GM23338 (cell line): ENCODE results near the gene LAMC2. TPM values are rescaled to one million over a fixed set of nuclear protein-coding genes. Genes with fewer than 3 reads are reported as not detected.

Experiments
- ATAC-seq: fragments of 200-7000 bp; cut with Tn5 transposase; 3 replicates; pipeline ENCODE4 v1.9.1; 2020
- DNase-seq: peaks from one replicate; pipeline ENCODE4 v3.0.0-alpha.2; 2015; ENCODE audit warnings: low spot score
- H2AFZ ChIP-seq: fragments of 200-600 bp; sonication (generic); 2 replicates; pipeline ENCODE4 v1.8.0; 2016; ENCODE audit warnings: antibody characterized with exemption, mild to moderate bottlenecking, moderate library complexity
- H3F3A ChIP-seq: fragments of 200-600 bp; sonication (generic); replicated peaks from 2 replicates; pipeline ENCODE4 v1.8.0; 2017; ENCODE audit warnings: antibody characterized with exemption, mixed run types, low read depth
- H3K27ac ChIP-seq: fragments of 200-600 bp; sonication (generic); 2 replicates; pipeline ENCODE4 v1.6.1; 2016; ENCODE audit warnings: low read depth
- H3K27me3 ChIP-seq: fragments of 200-600 bp; sonication (generic); 2 replicates; pipeline ENCODE4 v1.8.0; 2016; ENCODE audit warnings: mild to moderate bottlenecking, mixed run types, moderate library complexity; ENCODE audit not compliant: insufficient read depth
- H3K36me3 ChIP-seq: fragments of 200-600 bp; sonication (generic); 2 replicates; pipeline ENCODE4 v1.8.0; 2016; ENCODE audit warnings: mild to moderate bottlenecking; ENCODE audit not compliant: insufficient read depth
- H3K4me1 ChIP-seq: fragments of 200-600 bp; sonication (generic); 2 replicates; pipeline ENCODE4 v1.8.0; 2016; ENCODE audit warnings: mild to moderate bottlenecking, moderate library complexity; ENCODE audit not compliant: insufficient read depth
- H3K4me2 ChIP-seq: fragments of 200-600 bp; sonication (generic); 2 replicates; pipeline ENCODE4 v1.7.1; 2017; ENCODE audit warnings: mixed run types
- H3K4me3 ChIP-seq: fragments of 200-600 bp; sonication (generic); 2 replicates; pipeline ENCODE4 v1.6.1; 2016; ENCODE audit warnings: mixed run types
- H3K79me2 ChIP-seq: fragments of 200-600 bp; sonication (generic); replicated peaks from 2 replicates; pipeline ENCODE4 v1.8.0; 2017; ENCODE audit warnings: mild to moderate bottlenecking; ENCODE audit not compliant: insufficient read depth
- H3K9me2 ChIP-seq: fragments of 200-600 bp; sonication (generic); 2 replicates; pipeline ENCODE4 v1.8.0; 2017; ENCODE audit not compliant: insufficient read depth
- H4K20me1 ChIP-seq: fragments of 200-600 bp; sonication (generic); replicated peaks from 2 replicates; pipeline ENCODE4 v1.8.0; 2017; ENCODE audit warnings: mild to moderate bottlenecking; ENCODE audit not compliant: insufficient read depth
- H3K27ac Mint-ChIP-seq: 2 replicates; pipeline ENCODE4 v1.8.0; 2020; ENCODE audit warnings: inconsistent platforms, mild to moderate bottlenecking, moderate library complexity, mixed read lengths
- H3K27me3 Mint-ChIP-seq: 3 replicates; pipeline ENCODE4 v1.8.0; 2022; ENCODE audit warnings: low read depth, mild to moderate bottlenecking, moderate library complexity, mixed read lengths, inconsistent platforms; ENCODE audit not compliant: insufficient read depth, poor library complexity
- H3K36me3 Mint-ChIP-seq: 3 replicates; pipeline ENCODE4 v1.8.0; 2021; ENCODE audit warnings: low read depth, mild to moderate bottlenecking, inconsistent platforms, moderate library complexity, mixed read lengths
- H3K4me1 Mint-ChIP-seq: 3 replicates; pipeline ENCODE4 v1.8.0; 2020; ENCODE audit warnings: mild to moderate bottlenecking, inconsistent platforms, mixed read lengths
- H3K4me3 Mint-ChIP-seq: 3 replicates; pipeline ENCODE4 v1.8.0; 2021; ENCODE audit warnings: moderate library complexity, mild to moderate bottlenecking, inconsistent platforms, mixed read lengths
- H3K9me3 Mint-ChIP-seq: 3 replicates; pipeline ENCODE4 v1.8.0; 2020; ENCODE audit warnings: moderate library complexity, mild to moderate bottlenecking, inconsistent platforms, mixed read lengths
- CREB1 ChIP-seq: fragments of 250-450 bp; sonication (Bioruptor Pico); IDR thresholded peaks from 2 replicates; pipeline ENCODE4 v1.5.0; 2020; ENCODE audit warnings: low read depth, mild to moderate bottlenecking, moderate library complexity
- CTCF ChIP-seq, 2 experiments: fragments of 200-600 bp in 1 of 2; sonication (generic) in 1 of 2; conservative IDR thresholded peaks; 2 replicates each; pipeline versions ENCODE4 v1.5.1 to v1.6.1; 2016 to 2017; ENCODE audit warnings: antibody characterized with exemption in 2 of 2, low read depth in 2 of 2, mild to moderate bottlenecking in 2 of 2, moderate library complexity in 1 of 2
- ETS1 ChIP-seq: IDR thresholded peaks from 2 replicates; pipeline ENCODE4 v1.6.1; 2016; ENCODE audit warnings: antibody characterized with exemption
- EZH2 ChIP-seq: fragments of 200-600 bp; sonication (generic); IDR thresholded peaks from one replicate; pipeline ENCODE4 v1.8.0; 2017; ENCODE audit warnings: antibody characterized with exemption, mild to moderate bottlenecking, low read depth; ENCODE audit not compliant: unreplicated experiment
- EZH2phosphoT487 ChIP-seq: fragments of 200-600 bp; sonication (generic); IDR thresholded peaks from one replicate; pipeline ENCODE4 v1.8.1; 2018; ENCODE audit warnings: antibody characterized with exemption; ENCODE audit not compliant: unreplicated experiment
- JUNB ChIP-seq: IDR thresholded peaks from one replicate; pipeline ENCODE4 v1.6.1; 2016; ENCODE audit warnings: antibody characterized with exemption; ENCODE audit not compliant: unreplicated experiment
- NANOG ChIP-seq: IDR thresholded peaks from 2 replicates; pipeline ENCODE4 v1.6.1; 2016; ENCODE audit warnings: antibody characterized with exemption, borderline replicate concordance
- POLR2AphosphoS5 ChIP-seq: IDR thresholded peaks from 2 replicates; pipeline ENCODE4 v1.6.1; 2016; ENCODE audit warnings: antibody characterized with exemption, low read depth
- REST ChIP-seq: IDR thresholded peaks from one replicate; pipeline ENCODE4 v1.6.1; 2018; ENCODE audit warnings: antibody characterized with exemption; ENCODE audit not compliant: unreplicated experiment
- STAT1 ChIP-seq: IDR thresholded peaks from one replicate; pipeline ENCODE4 v1.6.1; 2016; ENCODE audit warnings: antibody characterized with exemption; ENCODE audit not compliant: unreplicated experiment
- ZNF114 ChIP-seq: fragments of 250-450 bp; sonication (Bioruptor Pico); IDR thresholded peaks from 2 replicates; pipeline ENCODE4 v1.5.0; 2020; ENCODE audit warnings: mild to moderate bottlenecking, moderate library complexity
- ZNF462 ChIP-seq: fragments of 250-450 bp; sonication (Bioruptor Pico); IDR thresholded peaks from 2 replicates; pipeline ENCODE4 v1.5.0; 2020; ENCODE audit warnings: mild to moderate bottlenecking, moderate library complexity
- polyA plus RNA-seq: library from polyadenylated mRNA; unstranded; fragments of >200 nt; fragmentation: Nextera tagmentation; extraction: Ambion mirVana; gene quantifications from 2 replicates; pipeline ENCODE4 v1.2.1, GENCODE V29; 2016
- total RNA-seq: library from RNA; depleted of rRNA; stranded (reverse); fragments of >200 nt; shearing (Covaris generic); gene quantifications from 2 replicates; pipeline ENCODE4 v1.2.3, GENCODE V29; 2014

LAMC2 gene
- total and polyA plus RNA-seq, 2 experiments from 2014 or later, result 4.3 to 19.5 TPM

GRCh38 chr1:183148599-183148998 lies 37.5 kb upstream of the LAMC2 start:
- ATAC-seq, result no peak

More at GRCh38 chr1:183148599-183148998, 37.5 kb upstream of the LAMC2 start:
- TF ChIP-seq POLR2AphosphoS5 (no peak), STAT1 (no peak), ZNF114 (CRISPR knock-in tag) (no peak), EZH2phosphoT487 (no peak), CREB1 (no peak), NANOG (no peak), EZH2 (no peak), REST (no peak), ETS1 (no peak), CTCF (conservative IDR thresholded peaks at IDR 0.05; ENCODE audit: low read depth in 2 of 2) (no peak), JUNB (no peak), ZNF462 (CRISPR knock-in tag) (no peak)
- Mint-ChIP-seq H3K4me3 (no peak overlapping the region), H3K36me3 (no peaks in the 10 kb centered on the region), H3K9me3 (no peaks in the 10 kb centered on the region), H3K4me1 (peaks cover 2% of the 10 kb centered on the region; the same call in 1 of the 3 replicates), H3K27ac (no peak overlapping the region), H3K27me3 (no peaks in the 10 kb centered on the region)
- no peak for DNase-seq
- Histone ChIP-seq H3K4me2 (no peak overlapping the region), H3K36me3 (0 out of 2 replicates have a peak, but pooled peaks cover 3% of the 10 kb centered on the region), H3F3A (no peaks in the 10 kb centered on the region), H3K79me2 (no peaks in the 10 kb centered on the region), H3K27me3 (no peaks in the 10 kb centered on the region), H4K20me1 (no peaks in the 10 kb centered on the region), H3K4me1 (no peaks in the 10 kb centered on the region), H3K4me3 (no peak overlapping the region), H3K27ac (peak overlapping the region; percentile 64; the same call in 1 of the 2 replicates), H2AFZ (no peak overlapping the region), H3K9me2 (no peaks in the 10 kb centered on the region)
